Activated naive CD8-positive, alpha-beta T cell treated with anti-CD3 and anti-CD28 coated beads, Interleukin-2, amount 50 U/mL, for 24 hours (primary cell): ENCODE data around the gene SSR1.

Experiments used
- ATAC-seq: fragments of 150-1000 bp; cut with Tn5 transposase; one replicate; pipeline ENCODE4 v1.10.0; 2021
- DNase-seq: peaks from one replicate; pipeline ENCODE4 v3.0.0; 2021
- H3K27ac Mint-ChIP-seq: one replicate; pipeline ENCODE4 v1.8.0; 2021; ENCODE audit warnings: mild to moderate bottlenecking, mixed read lengths
- H3K27me3 Mint-ChIP-seq: one replicate; pipeline ENCODE4 v1.8.0; 2021; ENCODE audit warnings: mixed read lengths
- H3K36me3 Mint-ChIP-seq: one replicate; pipeline ENCODE4 v1.8.0; 2021; ENCODE audit warnings: low read depth, mixed read lengths
- H3K4me1 Mint-ChIP-seq: one replicate; pipeline ENCODE4 v1.8.0; 2021; ENCODE audit warnings: mixed read lengths
- H3K4me3 Mint-ChIP-seq: one replicate; pipeline ENCODE4 v1.8.0; 2021; ENCODE audit warnings: mild to moderate bottlenecking, moderate library complexity, mixed read lengths
- H3K9me3 Mint-ChIP-seq: one replicate; pipeline ENCODE4 v1.8.0; 2021; ENCODE audit warnings: mixed read lengths

Gene SSR1

DNA sequence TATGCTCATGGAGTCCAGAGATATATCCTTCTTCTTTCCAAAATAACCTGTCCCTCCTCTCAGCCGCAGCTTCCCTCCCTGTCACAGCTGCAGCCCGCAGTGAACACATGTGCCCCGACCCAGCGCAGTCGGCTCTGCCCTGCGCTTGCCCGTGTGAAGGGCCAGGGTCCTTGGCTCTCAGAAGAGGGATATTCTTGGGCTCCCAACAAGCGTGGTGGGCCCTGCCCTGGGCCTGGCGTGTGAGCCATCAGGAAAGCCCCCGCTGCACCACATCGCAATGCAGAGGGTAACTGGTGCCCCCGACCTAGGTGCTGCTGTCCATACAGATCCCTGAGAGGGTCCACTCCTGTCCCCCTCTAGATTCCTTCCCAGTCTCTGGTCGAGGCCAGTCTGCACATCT is 65.2 kb downstream of the SSR1 start:
- H3K4me3 Mint-ChIP-seq = no peak overlapping the region
- H3K27me3 Mint-ChIP-seq = no peaks in the 10 kb centered on the region
- DNase-seq (no peak), ATAC-seq (no peak)
- no peak overlapping the region for H3K27ac Mint-ChIP-seq
- no peaks in the 10 kb centered on the region for H3K9me3 Mint-ChIP-seq
- H3K4me1 Mint-ChIP-seq = peaks cover 9% of the 10 kb centered on the region
- peaks cover 18% of the 10 kb centered on the region for H3K36me3 Mint-ChIP-seq

- H3K9me3 Mint-ChIP-seq = no peaks in the 10 kb centered on the region
- ATAC-seq (no peak), DNase-seq (no peak)
- no peaks in the 10 kb centered on the region for H3K27me3 Mint-ChIP-seq
- peaks cover 13% of the 10 kb centered on the region for H3K4me1 Mint-ChIP-seq
- H3K36me3 Mint-ChIP-seq = peaks cover 18% of the 10 kb centered on the region
- H3K4me3 Mint-ChIP-seq = no peak overlapping the region
- H3K27ac Mint-ChIP-seq = no peak overlapping the region
Measured at GRCh38 chr6:7247179-7247456, 65.9 kb downstream of the SSR1 start.

DNA sequence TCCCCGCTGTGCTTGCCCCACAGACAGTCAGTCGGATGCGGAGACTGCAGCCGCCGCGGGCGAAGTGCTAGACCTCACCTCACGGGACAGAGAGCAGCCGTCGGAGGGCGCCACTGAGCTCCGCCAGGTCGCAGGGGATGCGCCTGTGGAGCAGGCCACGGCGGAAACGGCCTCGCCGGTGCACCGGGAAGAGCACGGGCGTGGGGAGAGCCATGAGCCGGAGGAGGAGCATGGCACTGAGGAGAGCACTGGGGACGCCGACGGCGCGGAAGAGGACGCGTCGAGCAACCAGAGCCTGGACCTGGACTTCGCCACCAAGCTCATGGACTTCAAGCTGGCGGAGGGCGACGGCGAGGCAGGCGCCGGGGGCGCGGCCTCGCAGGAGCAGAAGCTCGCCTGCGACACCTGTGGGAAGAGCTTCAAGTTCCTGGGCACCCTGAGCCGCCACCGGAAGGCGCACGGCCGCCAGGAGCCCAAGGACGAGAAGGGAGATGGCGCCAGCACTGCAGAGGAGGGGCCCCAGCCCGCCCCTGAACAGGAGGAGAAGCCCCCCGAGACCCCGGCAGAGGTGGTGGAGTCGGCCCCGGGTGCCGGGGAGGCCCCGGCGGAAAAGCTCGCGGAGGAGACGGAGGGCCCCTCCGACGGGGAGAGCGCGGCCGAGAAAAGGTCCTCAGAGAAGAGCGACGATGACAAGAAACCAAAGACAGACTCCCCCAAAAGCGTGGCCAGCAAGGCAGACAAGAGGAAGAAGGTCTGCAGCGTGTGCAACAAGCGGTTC is 66.4 kb downstream of the SSR1 start:
- Mint-ChIP-seq H3K27me3 (no peaks in the 10 kb centered on the region), H3K27ac (no peak overlapping the region), H3K36me3 (peaks cover 18% of the 10 kb centered on the region), H3K4me1 (peaks cover 17% of the 10 kb centered on the region), H3K9me3 (no peaks in the 10 kb centered on the region), H3K4me3 (no peak overlapping the region)
- no peak for DNase-seq
- no peak for ATAC-seq

DNA sequence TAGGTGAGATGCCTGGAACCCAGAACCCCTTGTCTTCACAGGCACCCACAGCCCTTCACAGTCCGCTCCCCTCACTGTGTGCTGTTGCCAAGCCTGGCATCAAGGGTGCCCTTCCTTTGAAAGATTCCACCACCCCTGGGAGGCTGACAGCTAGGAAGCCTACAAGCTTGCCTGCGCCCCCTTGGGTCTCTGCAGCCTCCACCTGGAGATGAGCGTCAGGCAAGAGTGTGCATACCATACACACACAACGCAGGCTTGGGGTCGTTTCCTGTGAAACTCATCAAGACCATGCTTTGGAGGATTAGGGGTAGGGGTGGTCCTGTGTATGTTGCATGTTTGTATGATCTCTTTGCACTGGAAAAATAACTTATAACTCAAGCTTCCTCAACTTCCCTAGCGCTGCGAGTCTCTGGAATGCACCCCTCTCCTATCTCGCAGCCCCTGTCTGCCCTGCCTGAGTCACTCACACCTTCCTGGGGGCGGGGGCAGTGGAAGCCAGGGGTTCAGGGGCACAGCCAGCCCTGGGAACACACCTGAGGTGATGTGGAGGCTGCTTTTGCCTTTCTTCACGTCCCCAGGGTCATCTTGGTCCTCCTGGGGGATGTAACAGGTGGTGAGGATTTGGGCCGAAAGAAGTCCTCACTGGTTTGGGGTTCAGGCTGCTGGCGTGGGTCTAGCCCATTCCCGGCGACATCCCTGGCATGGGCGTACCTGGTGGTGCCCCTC is 67.2 kb downstream of the SSR1 start:
- DNase-seq = no peak
- no peak for ATAC-seq
- H3K36me3 Mint-ChIP-seq = peaks cover 18% of the 10 kb centered on the region
- no peak overlapping the region for H3K27ac Mint-ChIP-seq
- no peak overlapping the region for H3K4me3 Mint-ChIP-seq
- no peaks in the 10 kb centered on the region for H3K9me3 Mint-ChIP-seq
- H3K27me3 Mint-ChIP-seq = no peaks in the 10 kb centered on the region
- H3K4me1 Mint-ChIP-seq = peaks cover 17% of the 10 kb centered on the region

DNA sequence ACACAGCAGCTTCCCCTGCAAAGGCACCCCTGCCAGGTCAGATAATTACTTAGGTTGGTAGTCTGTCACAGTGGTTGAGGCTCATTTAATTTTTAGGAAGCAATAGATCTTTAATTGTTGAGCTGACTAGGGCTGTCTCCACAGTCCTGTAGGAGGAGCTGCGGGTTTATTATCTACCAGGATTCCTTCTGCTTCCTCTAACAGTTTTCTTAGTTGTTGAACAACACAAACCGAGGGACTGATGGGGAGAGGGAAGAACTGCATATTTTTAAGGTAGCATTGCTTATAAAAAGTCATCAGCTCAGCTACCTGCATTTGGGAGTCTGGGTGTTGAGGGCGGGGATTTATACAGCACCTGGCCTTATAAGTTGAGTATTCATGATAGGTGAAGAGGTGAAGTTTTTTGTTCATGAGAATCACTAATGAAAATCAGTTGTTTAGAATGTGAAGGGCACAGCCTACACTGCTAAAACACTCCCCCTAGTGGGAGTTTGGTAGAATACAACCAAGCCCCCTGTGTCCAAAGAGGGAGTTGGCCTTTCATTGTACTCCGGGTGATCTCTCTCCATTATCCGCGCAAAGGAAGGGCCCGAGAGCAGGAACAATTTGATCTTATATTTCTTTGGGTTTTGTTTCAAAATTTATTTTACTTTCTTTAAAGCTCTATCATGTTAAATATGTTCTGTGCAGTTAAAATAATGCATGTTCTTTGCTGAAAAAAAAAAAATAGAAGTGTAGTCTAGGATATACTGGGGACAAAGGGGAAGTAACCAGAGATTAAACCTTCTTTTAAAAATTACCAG is 69.6 kb downstream of the SSR1 start:
- Mint-ChIP-seq H3K36me3 (peaks cover 16% of the 10 kb centered on the region), H3K27ac (no peak overlapping the region), H3K27me3 (no peaks in the 10 kb centered on the region), H3K4me1 (peaks cover 20% of the 10 kb centered on the region), H3K9me3 (no peaks in the 10 kb centered on the region), H3K4me3 (no peak overlapping the region)
- DNase-seq (peak; percentile 28), ATAC-seq (peak; percentile 38)

DNA sequence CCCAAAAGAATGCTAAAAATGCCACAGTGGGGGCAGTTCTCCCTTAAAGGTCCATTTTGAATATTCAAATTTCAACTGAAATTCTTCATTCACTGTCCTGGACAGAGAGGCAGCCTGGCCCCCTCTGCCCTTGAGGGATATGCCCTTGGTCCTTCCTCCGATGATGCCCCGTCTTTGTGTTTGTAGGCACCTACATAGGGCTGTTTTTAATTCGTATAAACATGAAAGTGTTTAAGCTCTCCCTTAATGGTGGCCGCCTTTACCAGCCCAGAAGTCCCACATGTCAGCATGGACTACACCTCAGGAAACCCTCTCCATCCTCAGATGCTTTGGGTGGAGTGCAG is 70.2 kb downstream of the SSR1 start:
- Mint-ChIP-seq H3K27me3 (no peaks in the 10 kb centered on the region), H3K9me3 (no peaks in the 10 kb centered on the region), H3K36me3 (peaks cover 14% of the 10 kb centered on the region), H3K4me3 (no peak overlapping the region), H3K27ac (no peak overlapping the region), H3K4me1 (peaks cover 20% of the 10 kb centered on the region)
- DNase-seq (no peak), ATAC-seq (no peak)

- Mint-ChIP-seq H3K4me1 (peaks cover 20% of the 10 kb centered on the region), H3K27me3 (no peaks in the 10 kb centered on the region), H3K9me3 (no peaks in the 10 kb centered on the region), H3K27ac (no peak overlapping the region), H3K36me3 (peaks cover 13% of the 10 kb centered on the region), H3K4me3 (no peak overlapping the region)
- DNase-seq (no peak), ATAC-seq (no peak)
Measured at GRCh38 chr6:7241709-7242645, 71.0 kb downstream of the SSR1 start.

- Mint-ChIP-seq H3K4me1 (peaks cover 25% of the 10 kb centered on the region), H3K4me3 (no peak overlapping the region), H3K27me3 (no peaks in the 10 kb centered on the region), H3K9me3 (no peaks in the 10 kb centered on the region), H3K36me3 (peaks cover 13% of the 10 kb centered on the region), H3K27ac (no peak overlapping the region)
- ATAC-seq = no peak
- no peak for DNase-seq
Measured at GRCh38 chr6:7241160-7241559, 71.8 kb downstream of the SSR1 start.

- Mint-ChIP-seq H3K4me1 (peaks cover 32% of the 10 kb centered on the region), H3K9me3 (no peaks in the 10 kb centered on the region), H3K27ac (no peak overlapping the region), H3K27me3 (no peaks in the 10 kb centered on the region), H3K4me3 (no peak overlapping the region), H3K36me3 (peaks cover 16% of the 10 kb centered on the region)
- ATAC-seq (no peak), DNase-seq (no peak)
Measured at GRCh38 chr6:7240351-7240750, 72.6 kb downstream of the SSR1 start.

DNA sequence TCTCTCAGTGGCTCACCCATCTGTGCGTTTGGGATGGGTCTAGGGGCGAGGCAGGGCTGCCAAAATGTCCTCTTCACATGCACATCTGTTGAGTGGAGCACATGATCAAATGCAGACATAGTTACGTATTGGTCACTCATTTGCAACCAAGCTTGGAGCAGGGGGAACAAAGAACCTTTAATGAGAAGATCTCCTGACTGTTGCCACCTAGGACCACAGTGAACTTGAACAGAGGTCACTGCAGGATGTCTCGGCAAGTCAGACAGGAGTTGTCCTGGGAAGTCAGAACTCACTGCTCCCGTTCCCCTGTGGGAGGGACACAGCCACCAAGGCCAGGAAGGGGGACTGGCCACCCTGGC is 73.4 kb downstream of the SSR1 start:
- Mint-ChIP-seq H3K27me3 (no peaks in the 10 kb centered on the region), H3K27ac (peak overlapping the region; percentile 26), H3K9me3 (no peaks in the 10 kb centered on the region), H3K4me3 (no peak overlapping the region), H3K4me1 (peaks cover 33% of the 10 kb centered on the region), H3K36me3 (peaks cover 17% of the 10 kb centered on the region)
- ATAC-seq (no peak), DNase-seq (no peak)

GRCh38 chr6:7238900-7239589 is 74.0 kb downstream of the SSR1 start:
- Mint-ChIP-seq H3K4me3 (no peak overlapping the region), H3K36me3 (peaks cover 21% of the 10 kb centered on the region), H3K27ac (peak overlapping the region; percentile 26), H3K9me3 (no peaks in the 10 kb centered on the region), H3K4me1 (peaks cover 36% of the 10 kb centered on the region), H3K27me3 (no peaks in the 10 kb centered on the region)
- peak; percentile 71 for ATAC-seq
- peak; percentile 76 for DNase-seq

- Mint-ChIP-seq H3K4me1 (peaks cover 35% of the 10 kb centered on the region), H3K27me3 (no peaks in the 10 kb centered on the region), H3K4me3 (no peak overlapping the region), H3K27ac (peak overlapping the region; percentile 26), H3K9me3 (no peaks in the 10 kb centered on the region), H3K36me3 (peaks cover 21% of the 10 kb centered on the region)
- no peak for DNase-seq
- ATAC-seq = no peak
Measured at GRCh38 chr6:7238526-7238899, 74.5 kb downstream of the SSR1 start.

DNA sequence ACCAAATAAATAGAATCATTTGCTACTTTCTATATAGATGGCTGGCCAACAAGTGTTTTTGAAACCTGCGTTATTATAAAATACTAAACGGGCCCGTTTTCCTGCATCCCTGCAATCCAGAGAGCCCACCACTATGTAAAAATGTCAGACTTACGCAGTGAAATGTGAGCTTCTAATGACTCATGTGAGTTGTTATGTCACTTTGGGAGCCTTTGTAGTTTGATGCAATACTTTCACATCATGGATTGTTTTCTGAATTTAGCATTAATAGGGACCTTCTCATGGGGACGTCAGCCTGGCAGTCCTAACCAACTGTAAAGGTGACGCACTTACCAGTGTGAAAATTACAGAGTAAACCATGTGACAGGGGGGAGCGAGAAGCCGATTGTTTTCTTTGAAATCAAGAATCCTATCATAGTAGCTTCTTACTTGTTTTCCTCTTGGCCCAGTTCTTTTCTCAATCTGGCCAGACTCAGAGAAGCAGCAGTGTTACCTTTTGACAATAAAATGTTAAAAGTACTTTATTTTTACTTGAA is 75.3 kb downstream of the SSR1 start:
- H3K4me1 Mint-ChIP-seq = peaks cover 29% of the 10 kb centered on the region
- H3K27ac Mint-ChIP-seq = no peak overlapping the region
- no peak for ATAC-seq
- no peak overlapping the region for H3K4me3 Mint-ChIP-seq
- H3K36me3 Mint-ChIP-seq = peaks cover 21% of the 10 kb centered on the region
- no peaks in the 10 kb centered on the region for H3K27me3 Mint-ChIP-seq
- no peaks in the 10 kb centered on the region for H3K9me3 Mint-ChIP-seq
- no peak for DNase-seq
